HL-60/S4 treated with phorbol 12-myristate 13-acetate at 8.2 ng/mL for 4 days and 3 days (cell line): ENCODE data around the gene PMF1.

Experiments used
- in situ Hi-C: fragments of 300-500 bp; cut with MboI; formaldehyde crosslinking; loops from 2 replicates; pipeline ENCODE4 v1.15.0; 2022; ENCODE audit warnings: low sequenced_read_pairs

PMF1 gene

GRCh38 chr1:156260896-156261295, 48.1 kb downstream of the PMF1 start:
- in situ Hi-C loops, result no loop called here

- in situ Hi-C loops, result no loop called here
Measured at GRCh38 chr1:156262461-156263287, 49.9 kb downstream of the PMF1 start.

GRCh38 chr1:156263288-156263655, 50.5 kb downstream of the PMF1 start:
- in situ Hi-C loops, result no loop called here

- in situ Hi-C loops, result no loop called here
Measured at GRCh38 chr1:156266051-156266450, 53.2 kb downstream of the PMF1 start.

GRCh38 chr1:156268336-156268735, 55.5 kb downstream of the PMF1 start:
- in situ Hi-C loops, result no loop called here

- in situ Hi-C loops, result no loop called here
Measured at GRCh38 chr1:156270314-156270713, 57.5 kb downstream of the PMF1 start.

DNA sequence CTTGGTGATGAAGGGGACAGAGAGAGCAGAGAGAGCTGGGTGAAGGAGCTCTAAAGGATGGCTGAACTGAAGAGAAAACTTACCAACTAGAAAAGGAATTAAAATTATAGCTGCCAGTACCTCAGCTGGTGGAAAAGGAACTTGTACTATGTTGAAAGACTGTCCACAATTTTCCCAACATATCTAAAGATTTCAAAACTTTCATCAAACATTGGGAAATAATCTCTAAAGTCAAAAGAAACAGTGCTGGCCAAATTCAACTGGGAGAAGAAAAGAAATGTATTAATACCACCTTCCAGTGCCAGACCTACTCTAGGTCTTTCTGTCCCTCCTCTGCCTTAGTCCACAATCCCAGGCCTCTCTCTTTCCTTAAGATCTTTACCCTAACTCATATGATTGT, 63.7 kb downstream of the PMF1 start:
- in situ Hi-C loops, result no loop called here

DNA sequence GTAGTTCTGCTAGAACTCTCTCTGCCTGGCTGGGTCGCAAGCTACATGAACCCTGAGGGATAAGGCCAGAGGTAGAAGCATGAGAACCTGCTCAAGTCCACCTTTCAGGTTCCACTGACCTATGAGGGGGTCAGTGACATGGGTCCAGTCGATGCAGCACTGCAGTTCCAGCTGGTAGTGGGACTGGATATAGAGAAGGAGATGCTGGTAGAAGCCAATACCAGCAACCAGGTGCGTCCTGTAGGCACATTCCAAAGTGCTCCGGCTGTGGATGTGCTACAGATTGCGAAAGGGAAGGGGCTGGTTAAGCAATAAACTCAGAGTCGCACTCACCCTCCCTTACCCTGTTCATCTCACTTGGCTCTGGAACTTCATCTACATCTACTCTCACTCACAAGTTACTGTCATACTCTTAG, 64.2 kb downstream of the PMF1 start:
- in situ Hi-C loops, result no loop called here

DNA sequence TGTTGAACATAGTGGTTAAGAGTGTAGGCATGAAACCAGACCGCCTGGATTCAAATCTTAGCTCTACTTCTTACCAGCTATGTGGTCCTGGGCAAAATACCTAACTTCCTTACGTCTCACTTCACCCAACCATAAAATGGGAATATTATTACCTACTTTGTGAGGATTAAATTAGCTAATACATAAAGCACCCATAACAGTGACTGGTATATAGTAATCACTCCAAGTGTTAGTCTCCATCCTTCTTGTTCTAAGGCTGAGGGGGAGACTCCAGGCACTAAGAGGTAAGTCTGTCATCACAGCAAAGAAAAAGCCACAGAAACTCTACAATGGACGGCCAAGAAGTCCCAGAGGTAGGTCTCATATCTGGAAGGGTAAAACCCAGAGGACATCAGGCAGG, 67.0 kb downstream of the PMF1 start:
- in situ Hi-C loops, result no loop called here

GRCh38 chr1:156281281-156281680, 68.5 kb downstream of the PMF1 start:
- in situ Hi-C loops, result no loop called here

DNA sequence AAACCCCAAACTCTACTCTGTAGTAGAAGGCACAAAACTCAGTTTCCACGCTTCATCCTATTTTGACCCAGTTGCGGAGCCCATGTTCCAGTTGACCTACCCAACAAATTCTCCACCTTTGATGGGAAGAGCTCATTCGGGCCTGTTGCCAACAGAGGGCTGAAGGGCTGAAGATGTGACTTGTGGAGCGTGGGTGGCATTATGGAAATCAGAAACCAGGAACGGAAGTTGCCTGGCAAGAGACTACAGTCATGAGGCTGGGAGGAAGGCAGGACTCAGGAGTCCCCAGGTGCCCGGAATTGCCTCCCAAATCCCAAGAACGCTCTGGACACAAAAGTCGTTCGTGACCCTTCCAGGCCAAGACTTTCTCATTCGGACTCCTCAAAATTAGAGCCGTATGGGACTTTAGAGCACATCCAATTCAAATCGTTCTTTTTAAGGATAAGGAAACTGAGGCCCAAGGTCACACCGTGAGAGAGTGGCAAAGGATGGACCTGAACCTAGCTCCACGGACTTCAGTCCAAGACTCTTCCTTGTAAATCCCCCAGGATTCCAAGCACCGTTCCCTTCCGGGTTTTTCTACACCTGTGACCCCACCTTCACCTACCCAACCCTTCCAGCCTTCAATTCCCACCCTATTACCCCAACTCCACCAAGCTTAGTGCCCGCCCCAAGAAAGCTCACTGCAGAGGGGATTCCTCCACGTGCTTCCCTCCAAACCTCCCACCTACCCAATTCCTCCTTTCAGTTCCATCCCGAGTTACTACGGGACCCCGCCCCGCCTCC, 69.1 kb downstream of the PMF1 start:
- in situ Hi-C loops, result no loop called here

- in situ Hi-C loops, result no loop called here
Measured at GRCh38 chr1:156282479-156283222, 69.8 kb downstream of the PMF1 start, which contains the start of gene SMG5. TSS of gene SMG5 (minus strand) at chr1:156282825. CDS start at chr1:156282680, 145 bp downstream.

- in situ Hi-C loops, result no loop called here
Measured at GRCh38 chr1:156283521-156283920, 70.7 kb downstream of the PMF1 start.

DNA sequence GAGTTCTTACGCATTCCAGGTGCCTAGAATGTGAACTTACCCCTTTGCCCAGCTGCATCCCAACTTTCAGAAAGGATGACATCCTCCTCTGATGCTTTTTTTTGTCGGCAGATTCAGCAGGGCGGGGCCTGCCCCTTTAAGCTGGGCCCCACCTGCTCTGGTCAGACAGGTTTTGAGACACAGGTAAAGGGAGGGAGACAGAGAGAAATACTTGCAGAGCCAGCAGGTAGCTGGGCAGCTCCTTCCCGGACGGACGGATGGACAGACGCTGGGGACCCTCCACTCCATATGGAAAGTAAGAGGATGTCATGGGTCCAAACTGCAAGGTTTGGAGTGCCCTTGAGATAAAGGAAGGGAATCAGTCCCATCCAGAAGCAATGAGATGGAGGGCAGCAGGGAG, 71.3 kb downstream of the PMF1 start, which contains the start of gene TMEM79:
TMEM79 (plus strand) TSS at position 214 of the 400 bp plus-strand sequence. CDS start 902 bp downstream, outside the sequence.
- in situ Hi-C loops, result no loop called here

DNA sequence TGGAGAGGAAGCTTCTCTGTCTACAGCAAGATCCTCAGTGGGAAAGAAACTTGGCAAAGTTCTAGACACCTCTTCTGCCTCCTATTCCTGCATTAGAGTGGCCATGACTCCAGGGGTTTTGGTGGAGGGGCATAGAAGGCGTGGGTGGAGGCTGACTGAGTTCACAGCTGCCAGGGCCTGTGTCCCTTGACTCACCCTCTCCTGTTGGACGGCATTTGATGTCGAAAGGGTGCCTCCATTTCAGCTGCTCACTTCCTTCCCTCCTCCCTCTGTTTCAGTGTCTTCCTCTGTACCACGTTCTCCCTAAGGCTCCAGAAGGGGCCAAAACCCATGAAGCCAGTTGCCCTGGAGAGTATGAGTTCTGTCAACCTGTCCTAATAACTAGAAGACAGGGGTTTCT, 72.0 kb downstream of the PMF1 start:
- in situ Hi-C loops, result no loop called here

- in situ Hi-C loops, result no loop called here
Measured at GRCh38 chr1:156285437-156285836, 72.6 kb downstream of the PMF1 start.

DNA sequence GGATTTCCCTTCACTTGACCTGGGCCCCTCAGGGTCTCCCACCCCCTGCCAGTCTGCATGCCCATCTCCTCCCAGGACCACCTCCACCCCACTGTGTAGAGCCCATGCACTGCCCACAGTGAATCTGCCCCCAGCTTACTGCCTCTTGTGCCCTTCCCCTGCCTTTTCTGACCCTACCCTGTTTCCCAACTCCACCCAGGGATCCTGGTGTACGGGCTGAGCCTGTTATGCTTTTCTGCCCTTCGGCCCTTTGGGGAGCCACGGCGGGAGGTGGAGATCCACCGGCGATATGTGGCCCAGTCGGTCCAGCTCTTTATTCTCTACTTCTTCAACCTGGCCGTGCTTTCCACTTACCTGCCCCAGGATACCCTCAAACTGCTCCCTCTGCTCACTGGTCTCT, 73.3 kb downstream of the PMF1 start:
- in situ Hi-C loops, result no loop called here
